GM21515 (cell line): Measurements from ENCODE around the gene HYI.
"Not testable (repeated sequence)": the region's sequence is repeated elsewhere in the genome, so short reads cannot be mapped to it uniquely, and the experiment has no call there.

Experiments
- ATAC-seq: cut with Tn5 transposase; IDR thresholded peaks from one replicate; pipeline ENCODE4 v1.9.1; 2021; ENCODE audit not compliant: unreplicated experiment

HYI gene

GRCh38 chr1:43465505-43466067, 11.9 kb upstream of the HYI start:
- ATAC-seq, result no peak

DNA sequence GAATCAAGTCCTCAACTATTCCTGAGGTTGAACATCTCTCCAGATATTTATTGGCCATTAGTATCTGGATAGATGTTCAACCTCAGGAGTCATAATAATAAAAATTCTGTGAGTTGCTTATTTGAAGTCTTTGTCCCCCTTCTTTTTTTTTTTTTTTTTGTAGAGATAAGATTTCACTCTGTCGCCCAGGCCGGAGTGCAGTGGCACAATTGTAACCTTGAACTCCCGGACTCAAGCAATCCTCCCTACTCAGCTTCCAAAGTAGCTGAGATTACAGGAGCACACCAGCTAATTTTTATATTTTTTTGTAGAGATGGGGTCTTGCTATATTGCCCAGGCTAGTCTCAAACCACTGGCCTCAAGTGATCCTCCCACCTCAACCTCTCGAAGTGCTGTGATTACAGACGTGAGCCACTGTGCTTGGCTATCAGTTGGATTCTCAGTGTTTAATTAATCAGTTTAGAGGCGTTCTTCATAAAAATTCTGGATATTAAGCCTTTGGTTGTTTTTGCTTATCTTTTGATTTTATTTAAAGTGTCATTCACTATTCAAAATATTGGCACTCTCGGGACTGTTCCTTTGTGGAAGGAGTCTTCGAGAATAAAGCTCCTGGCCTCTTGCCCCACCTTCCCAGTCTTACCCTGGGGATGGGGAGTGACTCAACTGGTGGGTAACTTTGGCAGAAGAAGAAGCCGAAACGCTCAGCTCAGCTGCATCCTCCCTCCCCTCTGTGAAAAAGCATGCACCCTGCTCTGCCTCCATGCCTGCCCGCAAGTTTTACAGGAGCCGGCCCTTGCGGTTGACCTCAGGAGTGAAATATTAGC, 11.2 kb upstream of the HYI start:
- no peak for ATAC-seq

DNA sequence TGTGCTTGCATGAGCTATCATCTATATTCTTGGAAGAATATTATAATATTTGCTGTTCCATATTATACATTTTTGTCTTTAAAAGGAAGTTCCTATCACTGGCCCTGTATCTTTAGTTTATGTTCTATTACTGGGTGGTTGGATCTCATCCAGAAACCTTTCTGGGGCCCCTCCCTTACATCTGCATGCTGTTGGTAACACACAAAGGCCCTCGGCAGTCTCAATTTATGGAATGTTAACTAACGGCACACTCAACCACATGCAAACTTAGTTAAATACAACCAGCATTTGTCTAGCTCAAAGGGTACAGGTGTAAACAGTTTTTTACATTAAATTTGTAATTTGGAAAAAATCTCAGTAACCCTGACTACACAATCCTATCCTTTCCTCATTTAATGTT, 9.7 kb upstream of the HYI start:
- ATAC-seq, result no peak

DNA sequence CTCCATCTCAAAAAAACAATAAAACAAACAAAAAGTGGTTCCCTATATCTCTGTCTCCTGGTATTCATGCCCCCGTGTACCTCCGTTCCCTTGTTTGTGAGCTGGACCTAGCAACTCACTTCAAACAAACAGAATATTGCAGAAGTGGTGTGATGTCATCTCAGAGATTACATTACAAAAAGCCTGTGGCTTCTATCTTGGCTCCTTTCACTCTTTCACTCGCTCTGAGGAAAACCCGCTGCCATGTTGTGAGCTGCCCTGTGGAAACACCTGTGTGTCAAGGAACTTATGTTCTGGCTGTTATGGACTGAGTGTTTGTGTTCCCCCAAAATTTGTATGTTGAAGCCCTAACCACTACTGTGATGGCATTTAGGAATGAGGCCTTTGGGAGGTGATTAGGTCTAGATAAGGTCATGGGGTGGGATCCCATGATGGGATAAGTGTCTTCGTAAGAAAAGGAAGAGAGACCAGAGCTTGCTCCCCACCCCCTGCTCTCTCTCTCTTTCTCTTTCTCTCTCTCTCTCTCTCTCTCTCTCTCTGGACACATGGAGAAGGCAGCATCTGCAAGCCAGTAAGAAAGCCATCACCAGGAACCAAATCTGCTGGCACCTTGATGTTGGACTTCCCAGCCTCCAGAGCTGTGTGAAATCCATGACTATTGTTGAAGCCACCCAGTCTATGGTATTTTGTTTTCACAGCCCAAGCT, 7.4 kb upstream of the HYI start:
- ATAC-seq, result no peak

GRCh38 chr1:43458379-43458778, 4.6 kb upstream of the HYI start:
- ATAC-seq, result not testable (repeated sequence)

DNA sequence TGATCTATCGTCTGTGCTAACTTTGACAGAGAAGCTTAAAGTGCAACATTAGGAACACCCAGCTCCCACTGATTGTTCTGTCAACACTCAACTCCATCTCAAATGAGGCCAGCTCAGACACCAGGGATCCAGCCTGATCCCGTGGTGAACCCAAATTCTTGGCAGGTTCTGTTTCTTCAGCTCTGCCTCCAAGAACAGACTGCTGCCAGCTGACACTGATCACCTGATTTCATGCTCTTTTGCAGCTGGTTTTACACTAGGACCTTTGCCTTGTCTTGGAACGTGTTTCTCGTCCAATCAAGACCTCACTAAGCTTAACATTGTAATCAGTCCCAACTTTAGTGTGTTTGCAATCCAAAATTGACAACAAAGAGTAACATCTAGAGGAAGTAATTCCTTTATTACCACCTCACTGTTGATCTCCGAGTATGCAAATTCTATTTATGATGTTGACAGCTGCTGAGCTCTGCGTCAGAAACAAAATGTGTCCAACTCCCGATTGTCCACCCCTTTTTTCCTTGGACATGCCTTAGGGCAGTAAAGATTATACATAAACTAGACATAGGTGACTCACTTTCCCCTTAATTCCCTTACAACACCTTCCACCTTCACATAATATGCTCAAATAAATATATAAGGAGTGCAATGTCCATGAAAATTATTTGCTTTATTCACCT, 1.6 kb upstream of the HYI start:
- ATAC-seq, result no peak

DNA sequence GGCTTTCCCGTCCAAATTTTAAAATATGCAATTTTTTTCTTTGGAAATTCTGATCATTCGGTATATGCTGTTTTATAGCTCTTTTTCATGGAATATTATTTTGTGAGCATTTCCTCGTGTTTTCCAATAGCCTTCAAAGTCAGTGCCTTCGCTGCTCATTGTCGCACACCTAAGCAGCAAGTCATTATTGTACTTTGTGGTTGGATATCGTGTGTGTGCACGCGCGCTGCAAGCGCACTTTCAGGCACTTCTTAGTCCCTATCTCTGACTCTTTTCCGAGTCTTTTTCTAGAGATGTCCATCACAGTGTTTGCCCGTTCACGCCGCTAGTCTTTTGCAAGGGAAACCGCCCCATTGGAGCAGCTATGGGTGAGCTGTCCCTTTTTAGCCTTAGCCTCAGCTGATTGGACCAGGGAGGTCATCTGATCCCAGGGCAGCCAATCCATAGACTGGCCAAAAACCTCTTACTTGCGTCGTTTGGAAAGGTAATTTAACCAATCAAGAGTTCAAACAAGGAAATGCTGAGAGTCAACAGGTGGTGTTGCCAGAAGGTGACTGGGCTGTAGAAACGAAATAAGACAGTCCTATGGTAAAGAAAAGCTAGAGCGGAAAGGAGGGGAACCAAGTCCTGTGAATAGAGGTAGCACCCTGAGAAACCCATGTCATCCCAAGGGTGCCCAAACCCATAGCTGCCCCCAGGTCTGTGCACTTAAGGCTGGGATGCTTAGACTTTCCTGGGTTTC, 710 bp upstream of the HYI start:
- peak; percentile 69 for ATAC-seq

- no peak for ATAC-seq
Measured at GRCh38 chr1:43452789-43453441, 816 bp downstream of the HYI start.

DNA sequence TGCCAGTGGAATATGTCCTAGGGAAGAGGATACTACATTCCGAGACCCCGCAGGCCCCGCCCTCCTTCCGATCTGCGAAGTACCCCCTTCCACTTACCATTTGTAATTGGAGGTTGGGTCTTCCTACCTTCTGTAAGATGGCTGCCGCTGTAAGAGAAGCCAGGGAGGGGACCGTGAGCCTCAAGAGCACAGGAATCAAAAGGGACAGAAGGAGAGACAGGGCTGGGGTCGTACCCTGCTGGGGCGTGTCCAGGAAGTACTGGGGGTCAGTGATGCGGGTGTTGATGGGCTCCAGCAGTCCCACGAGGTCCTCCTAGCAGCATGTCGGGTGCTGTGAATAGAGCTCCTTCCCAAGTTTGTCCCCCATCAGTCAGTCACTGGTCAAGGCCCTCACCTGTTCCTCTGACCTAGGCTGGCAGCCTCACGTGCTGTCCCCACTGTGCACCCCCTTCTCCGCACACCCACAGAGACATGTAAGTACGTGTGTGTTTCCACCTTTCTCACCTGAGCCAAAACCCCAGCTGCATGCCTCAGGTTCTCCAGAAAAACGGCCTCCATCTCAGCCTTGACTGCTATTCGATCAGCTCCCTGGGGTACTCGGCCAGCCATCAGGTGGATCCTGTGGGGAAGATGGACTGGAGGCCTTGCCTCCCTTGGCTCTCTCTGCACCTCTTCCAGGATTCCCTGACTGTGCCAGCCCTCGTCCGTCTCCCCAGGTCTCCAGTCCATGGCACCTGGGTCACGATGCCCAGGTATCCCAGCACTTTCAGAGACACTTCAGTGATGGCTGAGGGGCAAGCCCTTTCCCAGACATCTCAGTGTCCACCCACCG, 1.8 kb downstream of the HYI start:
- ATAC-seq, result no peak

DNA sequence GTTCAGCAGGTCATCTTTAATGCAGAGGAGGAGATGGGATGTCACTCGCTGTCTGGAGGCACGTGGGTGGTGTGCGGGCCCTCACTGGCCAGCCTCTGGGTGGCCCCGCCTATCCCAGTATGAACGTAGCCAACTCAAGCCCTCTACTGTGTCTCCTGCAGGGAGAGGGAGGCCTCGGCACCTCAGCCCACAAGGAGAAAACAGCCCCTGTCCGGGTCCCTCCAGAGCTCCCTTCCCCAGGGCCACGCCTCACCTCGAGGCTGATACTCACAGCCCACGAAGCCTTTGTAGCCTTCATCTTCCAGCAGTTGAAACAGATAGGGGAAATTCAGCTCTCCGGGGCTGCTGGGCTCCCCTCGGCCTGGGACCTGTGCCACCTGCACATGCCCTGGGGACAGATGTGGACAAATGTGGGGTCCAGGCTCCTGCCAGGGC, 2.6 kb downstream of the HYI start:
- ATAC-seq, result no peak

GRCh38 chr1:43450251-43450941, 3.3 kb downstream of the HYI start:
- no peak for ATAC-seq

GRCh38 chr1:43449708-43450069, 4.0 kb downstream of the HYI start:
- no peak for ATAC-seq

DNA sequence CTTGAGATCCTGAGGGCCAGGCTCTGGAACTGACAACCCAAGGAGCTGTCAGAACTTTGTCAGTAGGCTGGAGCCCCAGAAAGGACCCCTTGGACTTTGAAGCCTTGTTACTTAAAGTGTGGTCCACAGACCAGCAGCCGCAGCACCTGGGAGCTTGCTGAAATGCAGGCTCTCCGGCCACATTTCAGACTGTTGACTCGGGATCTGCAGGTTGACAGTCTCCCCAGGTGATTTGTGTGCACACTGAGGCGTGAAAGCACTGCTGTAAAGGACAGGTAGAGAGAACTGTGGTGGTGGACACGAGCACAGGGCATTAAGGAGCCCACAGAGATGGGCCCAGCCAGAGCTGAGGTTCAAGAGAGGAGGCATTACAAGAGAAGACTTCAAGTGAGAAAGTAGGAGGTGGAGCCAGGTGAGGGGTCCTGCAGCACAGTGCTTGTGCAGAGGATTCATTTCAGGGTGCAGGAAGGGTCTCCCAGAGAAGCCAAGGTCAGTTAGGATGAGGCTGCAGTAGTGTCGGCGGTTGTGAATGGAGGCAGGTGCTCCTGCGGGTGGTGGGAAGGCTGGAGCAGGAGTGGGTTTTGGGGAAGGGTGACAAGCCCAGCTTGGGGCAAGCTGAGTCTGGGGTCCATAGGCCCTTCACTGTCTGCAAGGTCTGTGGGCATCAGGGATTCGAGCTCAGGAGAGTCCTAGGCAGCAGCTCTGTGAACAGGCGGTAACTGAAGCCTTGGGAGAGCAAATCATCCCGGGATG, 4.6 kb downstream of the HYI start:
- ATAC-seq, result no peak

DNA sequence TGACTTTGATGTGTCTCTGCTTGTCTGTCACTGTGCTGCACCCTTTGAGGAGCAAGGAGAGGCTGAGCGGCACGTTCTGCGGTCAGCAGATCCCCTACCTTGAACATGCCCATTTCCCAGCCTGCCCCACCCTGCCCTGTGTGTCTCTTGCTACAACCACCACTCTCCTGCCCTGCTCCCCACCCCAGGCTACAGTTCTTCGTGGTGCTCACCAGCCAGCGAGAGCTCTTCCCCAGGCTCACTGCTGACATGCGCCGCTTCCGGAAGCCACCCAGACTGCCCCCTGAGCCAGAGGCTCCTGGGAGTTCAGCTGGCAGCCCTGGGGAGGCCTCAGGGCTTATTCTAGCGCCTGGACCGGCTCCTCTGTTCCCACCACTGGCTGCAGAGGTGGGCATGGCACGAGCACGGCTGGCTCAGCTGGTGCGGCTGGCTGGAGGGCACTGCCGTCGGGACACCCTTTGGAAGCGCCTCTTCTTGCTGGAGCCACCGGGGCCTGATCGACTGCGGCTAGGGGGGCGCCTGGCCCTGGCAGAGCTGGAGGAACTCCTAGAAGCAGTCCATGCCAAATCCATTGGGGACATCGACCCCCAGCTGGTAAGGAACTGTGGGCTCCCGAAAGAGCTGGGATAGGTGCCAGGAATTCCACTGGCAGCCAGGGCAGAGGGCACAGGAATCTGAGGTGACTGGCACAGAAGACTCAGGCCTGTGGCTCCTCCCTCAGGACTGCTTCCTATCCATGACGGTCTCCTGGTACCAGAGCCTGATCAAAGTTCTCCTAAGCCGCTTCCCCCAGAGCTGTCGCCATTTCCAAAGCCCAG, 5.6 kb downstream of the HYI start:
- ATAC-seq, result no peak

DNA sequence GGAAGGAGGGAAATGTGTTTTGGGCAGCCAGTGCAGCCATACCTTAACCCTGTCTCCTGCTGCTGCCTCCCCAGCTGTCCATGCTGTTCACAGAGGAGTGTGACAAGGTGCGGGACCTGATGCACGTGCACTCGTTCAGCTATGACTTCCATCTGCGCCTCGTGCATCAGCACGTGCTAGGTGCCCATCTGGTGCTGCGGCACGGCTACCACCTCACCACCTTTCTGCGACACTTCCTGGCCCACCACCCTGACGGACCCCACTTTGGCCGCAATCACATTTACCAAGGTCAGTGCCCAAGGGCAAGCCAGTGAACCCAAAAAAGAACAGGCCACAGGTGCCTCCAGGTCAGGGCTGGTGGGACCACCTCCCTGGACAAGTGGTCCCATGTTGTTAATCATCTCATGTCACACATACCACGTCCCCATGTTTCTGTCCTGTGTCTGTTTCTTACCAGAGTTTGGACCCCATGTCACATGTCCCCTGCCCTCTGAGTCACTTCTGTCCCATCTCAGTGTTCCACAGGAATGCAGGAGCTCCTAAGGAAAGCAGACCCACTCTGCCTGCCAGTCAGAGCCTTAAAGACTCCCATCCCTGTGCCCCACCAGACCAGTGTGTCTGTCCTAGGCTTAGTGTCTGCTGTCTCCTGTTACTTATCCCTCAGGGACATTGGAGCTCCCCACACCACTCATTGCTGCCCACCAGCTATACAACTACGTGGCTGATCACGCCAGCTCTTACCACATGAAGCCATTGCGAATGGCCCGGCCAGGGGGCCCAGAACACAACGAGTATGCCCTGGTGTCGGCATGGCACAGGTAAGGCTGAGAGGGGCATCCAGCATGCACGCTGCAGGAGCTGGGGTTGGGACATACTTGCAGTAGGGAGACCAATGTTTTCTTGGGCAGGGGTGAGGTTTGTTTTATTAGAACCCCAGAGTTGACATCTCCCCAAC, 6.6 kb downstream of the HYI start:
- ATAC-seq, result no peak

DNA sequence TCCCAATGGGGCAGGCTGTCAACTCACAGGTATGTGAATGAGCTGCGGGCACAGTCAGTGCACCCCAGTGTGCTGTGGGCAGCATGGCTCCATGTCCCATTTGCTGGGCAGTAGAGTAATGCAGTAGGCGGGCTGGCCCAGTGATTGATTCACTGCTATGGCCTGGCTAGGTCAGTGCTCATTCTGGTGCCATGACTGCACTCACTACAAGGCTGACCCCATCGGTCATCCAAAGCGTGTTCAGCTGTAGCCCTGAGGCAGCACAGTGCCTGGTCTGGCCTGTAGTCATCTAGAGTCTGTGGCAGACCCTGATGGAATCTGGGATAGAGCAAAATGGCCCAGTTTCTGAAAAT, 7.4 kb downstream of the HYI start:
- no peak for ATAC-seq
